ENCODE results near the gene ZNF358. TPM values are rescaled to one million over a fixed set of nuclear protein-coding genes. Genes with fewer than 3 reads are reported as not detected.

The ZNF358 gene
- total and polyA plus RNA-seq, 11 donors, result 49.3 to 159 (median 74.4) TPM

GRCh38 chr19:7505288-7505681, 10.6 kb upstream of the ZNF358 start:
- H3K36me3 ChIP-seq, result no peaks in the 10 kb centered on the region
- intact Hi-C loops (cut with DNase I), result no loop called here
- TF ChIP-seq CTCF (IDR thresholded peaks at IDR 0.05) (no peak), POLR2A (IDR thresholded peaks at IDR 0.05) (no peak)
- DNase-seq (peak in 1 of 5 donors; percentile 48), ATAC-seq (no peak)
- H3K27me3 ChIP-seq, result peaks cover 3 to 52% (median 29%) of the 10 kb centered on the region in 9 donors
- peak overlapping the region in 1 of 12 donors; percentile 25 for H3K4me3 ChIP-seq
- 37 to 50% (median 43%) methylated on average over 10 to 19 of the region's 19 CpGs for WGBS, 4 donors
- no peaks in the 10 kb centered on the region for H3K9me3 ChIP-seq
- peaks cover 0 to 24% (median 6%) of the 10 kb centered on the region in 12 donors for H3K4me1 ChIP-seq
- H3K27ac ChIP-seq, result no peak overlapping the region

- WGBS, 4 donors, result 4 to 6% (median 4%) methylated on average over 20 to 33 of the region's 33 CpGs
- intact Hi-C loops (cut with DNase I), result no loop called here
- H3K36me3 ChIP-seq, result no peaks in the 10 kb centered on the region
- H3K4me1 ChIP-seq, result peaks cover 0 to 21% (median 6%) of the 10 kb centered on the region in 12 donors
- peak in 3 of 4 donors; percentile 16 to 47 (median 38) for ATAC-seq
- peaks cover 3 to 48% (median 25%) of the 10 kb centered on the region in 9 donors for H3K27me3 ChIP-seq
- TF ChIP-seq POLR2A (IDR thresholded peaks at IDR 0.05) (no peak), CTCF (IDR thresholded peaks at IDR 0.05) (no peak)
- peak in 1 of 5 donors; percentile 76 for DNase-seq
- no peaks in the 10 kb centered on the region for H3K9me3 ChIP-seq
- no peak overlapping the region for H3K27ac ChIP-seq
- peak overlapping the region in 2 of 12 donors; percentile 6 to 25 for H3K4me3 ChIP-seq
These were observed 10.1 kb upstream of the ZNF358 start for GRCh38 chr19:7505682-7506384.

GRCh38 chr19:7506385-7507328, 9.2 kb upstream of the ZNF358 start:
- no peak overlapping the region for H3K27ac ChIP-seq
- no peaks in the 10 kb centered on the region for H3K36me3 ChIP-seq
- H3K4me1 ChIP-seq, result peaks cover 0 to 14% (median 5%) of the 10 kb centered on the region in 12 donors
- intact Hi-C loops (cut with DNase I), result no loop called here
- peak; percentile 24 to 93 (median 90) for ATAC-seq
- no peak for TF ChIP-seq POLR2A (IDR thresholded peaks at IDR 0.05)
- TF ChIP-seq CTCF (IDR thresholded peaks at IDR 0.05), result no peak
- H3K9me3 ChIP-seq, result no peaks in the 10 kb centered on the region
- peak; percentile 52 to 90 (median 74) for DNase-seq
- WGBS, 4 donors, result 47 to 51% (median 48%) methylated on average over 19 to 20 of the region's 20 CpGs
- H3K4me3 ChIP-seq, result no peak overlapping the region
- H3K27me3 ChIP-seq, result peaks cover 0 to 40% (median 17%) of the 10 kb centered on the region in 9 donors

- 35 to 51% (median 47%) methylated on average over 11 of the region's 11 CpGs for WGBS, 4 donors
These were observed 8.0 kb upstream of the ZNF358 start for GRCh38 chr19:7507884-7508283.

More at GRCh38 chr19:7507884-7508283, 8.0 kb upstream of the ZNF358 start:
- intact Hi-C loops (cut with DNase I), result no loop called here
- Histone ChIP-seq H3K4me1 (peaks cover 0 to 14% (median 5%) of the 10 kb centered on the region in 12 donors), H3K9me3 (no peaks in the 10 kb centered on the region), H3K4me3 (no peak overlapping the region), H3K27me3 (peaks cover 0 to 27% (median 16%) of the 10 kb centered on the region in 9 donors), H3K27ac (no peak overlapping the region), H3K36me3 (no peaks in the 10 kb centered on the region)
- ATAC-seq, result peak in 3 of 4 donors; percentile 38 to 78 (median 75)
- TF ChIP-seq POLR2A (IDR thresholded peaks at IDR 0.05) (no peak), CTCF (IDR thresholded peaks at IDR 0.05) (no peak)
- DNase-seq, result peak in 1 of 5 donors; percentile 85
